ENCODE results near the gene SPRED2. TPM values are rescaled to one million over a fixed set of nuclear protein-coding genes. Genes with fewer than 3 reads are reported as not detected.

The SPRED2 gene
- total RNA-seq, 1 donor from 2014 or later, result 56.9 TPM

- H3K27ac ChIP-seq, result no peak overlapping the region
- peaks cover 25% of the 10 kb centered on the region for H3K4me1 ChIP-seq
- DNase-seq (no peak), ATAC-seq (no peak)
- intact Hi-C loops (cut with DNase I), result no loop called here
- no peaks in the 10 kb centered on the region for H3K27me3 ChIP-seq
- H3K4me3 ChIP-seq, result no peak overlapping the region
- no peaks in the 10 kb centered on the region for H3K36me3 ChIP-seq
- H3K9me3 ChIP-seq, result no peaks in the 10 kb centered on the region
- no peak for TF ChIP-seq CTCF (IDR thresholded peaks at IDR 0.05)
Measured at GRCh38 chr2:65411056-65411795, 21.2 kb downstream of the SPRED2 start.

- Histone ChIP-seq H3K9me3 (no peaks in the 10 kb centered on the region), H3K27ac (no peak overlapping the region), H3K4me3 (no peak overlapping the region), H3K4me1 (peaks cover 23% of the 10 kb centered on the region), H3K27me3 (no peaks in the 10 kb centered on the region), H3K36me3 (no peaks in the 10 kb centered on the region)
- no peak for TF ChIP-seq CTCF (IDR thresholded peaks at IDR 0.05)
- no peak for DNase-seq
- intact Hi-C loops (cut with DNase I), result no loop called here
- ATAC-seq, result no peak
Measured at GRCh38 chr2:65409045-65409444, 23.4 kb downstream of the SPRED2 start.

GRCh38 chr2:65407240-65407639, 25.2 kb downstream of the SPRED2 start:
- no peak for ATAC-seq
- Histone ChIP-seq H3K4me3 (no peak overlapping the region), H3K4me1 (peaks cover 25% of the 10 kb centered on the region), H3K27me3 (no peaks in the 10 kb centered on the region), H3K36me3 (no peaks in the 10 kb centered on the region), H3K9me3 (no peaks in the 10 kb centered on the region), H3K27ac (no peak overlapping the region)
- no peak for DNase-seq
- no peak for TF ChIP-seq CTCF (IDR thresholded peaks at IDR 0.05)
- intact Hi-C loops (cut with DNase I), result no loop called here

- no peak for TF ChIP-seq CTCF (IDR thresholded peaks at IDR 0.05)
- Histone ChIP-seq H3K9me3 (no peaks in the 10 kb centered on the region), H3K27me3 (no peaks in the 10 kb centered on the region), H3K27ac (no peak overlapping the region), H3K4me3 (no peak overlapping the region), H3K36me3 (no peaks in the 10 kb centered on the region), H3K4me1 (peaks cover 22% of the 10 kb centered on the region)
- no peak for DNase-seq
- no peak for ATAC-seq
- intact Hi-C loops (cut with DNase I), result no loop called here
Measured at GRCh38 chr2:65404988-65405697, 27.3 kb downstream of the SPRED2 start.

- Histone ChIP-seq H3K4me1 (peaks cover 22% of the 10 kb centered on the region), H3K36me3 (no peaks in the 10 kb centered on the region), H3K27ac (no peak overlapping the region), H3K4me3 (no peak overlapping the region), H3K27me3 (no peaks in the 10 kb centered on the region), H3K9me3 (no peaks in the 10 kb centered on the region)
- intact Hi-C loops (cut with DNase I), result no loop called here
- no peak for DNase-seq
- TF ChIP-seq CTCF (IDR thresholded peaks at IDR 0.05), result no peak
- ATAC-seq, result no peak
Measured at GRCh38 chr2:65403529-65403915, 28.9 kb downstream of the SPRED2 start.

Measured in upper lobe of right lung (tissue), 1 donor.